CD14-positive monocyte (primary cell): ENCODE measurements around the gene AHNAK2. TPM values are rescaled to one million over a fixed set of nuclear protein-coding genes. Genes with fewer than 3 reads are reported as not detected.

Source experiments
- DNase-seq, 3 donors: peaks; one replicate each; pipeline ENCODE4 v3.0.0-alpha.2; 2011 to 2022
- H2AFZ ChIP-seq: 2 replicates; pipeline ENCODE4 v1.6.0; 2012; ENCODE audit warnings: mild to moderate bottlenecking, low read depth, low read length, inconsistent platforms; ENCODE audit not compliant: insufficient read depth, poor library complexity, severe bottlenecking
- H3K27ac ChIP-seq, 2 donors: 1 replicate in 1 of 2; 2 replicates in 1 of 2; pipeline ENCODE4 v1.5.1; 2012 to 2013; ENCODE audit warnings: low read length in 2 of 2, control low read depth in 1 of 2, inconsistent platforms in 1 of 2, low read depth in 1 of 2, mild to moderate bottlenecking in 1 of 2
- H3K27me3 ChIP-seq, 2 donors: one replicate each; pipeline versions ENCODE4 v1.6.0 to v1.6.1; 2011 to 2013; ENCODE audit warnings: low read length in 2 of 2; ENCODE audit not compliant: control insufficient read depth in 2 of 2, insufficient read depth in 2 of 2
- H3K36me3 ChIP-seq, 2 donors: replicated peaks in 1 of 2; 1 replicate in 1 of 2; 2 replicates in 1 of 2; pipeline versions ENCODE4 v1.5.1 to v1.6.1; 2012 to 2013; ENCODE audit warnings: low read length in 2 of 2, control low read depth in 1 of 2, inconsistent platforms in 1 of 2, mild to moderate bottlenecking in 1 of 2; ENCODE audit not compliant: insufficient read depth in 2 of 2, control insufficient read depth in 1 of 2
- H3K4me1 ChIP-seq, 2 donors: 1 replicate in 1 of 2; 2 replicates in 1 of 2; pipeline versions ENCODE4 v1.5.1 to v1.6.1; 2012 to 2013; ENCODE audit warnings: low read length in 2 of 2, control low read depth in 1 of 2, inconsistent platforms in 1 of 2, mild to moderate bottlenecking in 1 of 2, moderate library complexity in 1 of 2; ENCODE audit not compliant: insufficient read depth in 2 of 2, control insufficient read depth in 1 of 2
- H3K4me2 ChIP-seq: replicated peaks from 2 replicates; pipeline ENCODE3; 2012; ENCODE audit warnings: low read length, moderate library complexity, mild to moderate bottlenecking; ENCODE audit not compliant: poor library complexity, severe bottlenecking; ENCODE audit errors: extremely low read depth
- H3K4me3 ChIP-seq, 3 experiments: fragments of 200-600 bp in 1 of 3; sonication (generic) in 1 of 3; replicated peaks in 1 of 3; 1 replicate in 2 of 3; 2 replicates in 1 of 3; pipeline ENCODE4 v1.5.1; 2011 to 2013; ENCODE audit warnings: low read length in 3 of 3, mild to moderate bottlenecking in 3 of 3, control low read depth in 2 of 3, low read depth in 2 of 3, inconsistent platforms in 1 of 3, moderate library complexity in 1 of 3
- H3K79me2 ChIP-seq: 2 replicates; pipeline ENCODE4 v1.6.0; 2012; ENCODE audit warnings: mild to moderate bottlenecking, control low read depth, inconsistent platforms, low read length, moderate library complexity; ENCODE audit not compliant: insufficient read depth
- H3K9ac ChIP-seq: 2 replicates; pipeline ENCODE4 v1.6.0; 2017; ENCODE audit warnings: low read length, mild to moderate bottlenecking; ENCODE audit not compliant: insufficient read depth, poor library complexity, severe bottlenecking
- H3K9me3 ChIP-seq, 2 donors: replicated peaks in 1 of 2; 1 replicate in 1 of 2; 2 replicates in 1 of 2; pipeline versions ENCODE4 v1.5.1 to v1.6.1; 2012 to 2013; ENCODE audit warnings: low read length in 2 of 2, control low read depth in 1 of 2; ENCODE audit not compliant: control insufficient read depth in 1 of 2, insufficient read depth in 1 of 2
- H4K20me1 ChIP-seq: 2 replicates; pipeline ENCODE4 v1.6.0; 2012; ENCODE audit warnings: mild to moderate bottlenecking, low read length, control low read depth, moderate library complexity; ENCODE audit not compliant: insufficient read depth
- H3K27ac Mint-ChIP-seq, 7 donors: one replicate each; pipeline ENCODE4 v1.8.0; 2020; ENCODE audit warnings: mild to moderate bottlenecking in 7 of 7, mixed read lengths in 7 of 7, moderate library complexity in 6 of 7, inconsistent platforms in 2 of 7
- H3K27me3 Mint-ChIP-seq, 3 donors: one replicate each; pipeline ENCODE4 v1.8.0; 2021 to 2022; ENCODE audit warnings: low read depth in 3 of 3, mild to moderate bottlenecking in 3 of 3, mixed read lengths in 3 of 3, moderate library complexity in 3 of 3, inconsistent platforms in 1 of 3
- H3K36me3 Mint-ChIP-seq, 2 donors: one replicate each; pipeline ENCODE4 v1.8.0; 2020; ENCODE audit warnings: mixed read lengths in 2 of 2, inconsistent platforms in 1 of 2, mild to moderate bottlenecking in 1 of 2
- H3K4me1 Mint-ChIP-seq: one replicate; pipeline ENCODE4 v1.8.0; 2020; ENCODE audit warnings: mild to moderate bottlenecking, mixed read lengths
- H3K4me3 Mint-ChIP-seq, 2 donors: one replicate each; pipeline ENCODE4 v1.8.0; 2020; ENCODE audit warnings: mild to moderate bottlenecking in 2 of 2, mixed read lengths in 2 of 2, moderate library complexity in 1 of 2
- H3K9me3 Mint-ChIP-seq, 7 donors: one replicate each; pipeline ENCODE4 v1.8.0; 2020 to 2022; ENCODE audit warnings: mixed read lengths in 7 of 7, mild to moderate bottlenecking in 6 of 7, moderate library complexity in 6 of 7, inconsistent platforms in 2 of 7
- CTCF ChIP-seq: fragments of 200-600 bp; IDR thresholded peaks from one replicate; pipeline ENCODE4 v1.8.0; 2022; ENCODE audit warnings: antibody characterized with exemption, mild to moderate bottlenecking
- WGBS: methylation state at CpG from one replicate; pipeline ENCODE4 v1.1.5; 2013; ENCODE audit warnings: missing lambda C conversion rate; ENCODE audit not compliant: insufficient coverage; 5-methylcytosine and 5-hydroxymethylcytosine counted together
- intact Hi-C, 2 donors: fragments of 100-400 bp; cut with micrococcal nuclease; formaldehyde crosslinking; loops; one replicate each; pipeline versions ENCODE4 v1.15.0 to v1.15.1; 2023
- polyA plus RNA-seq, 3 donors: library from polyadenylated mRNA; depleted of rRNA in 1 of 3; unstranded in 2 of 3; stranded (reverse) in 1 of 3; fragments of 300-500 nt in 2 of 3; fragments of >200 nt in 1 of 3; fragmentation: Illumina TruSeq in 2 of 3; gene quantifications; 1 replicate in 2 of 3; 2 replicates in 1 of 3; pipeline ENCODE4 v1.2.3, GENCODE V29; 2012 to 2021

The AHNAK2 gene
- polyA plus RNA-seq, 3 donors = 0.01 TPM; not detected in 2

- Histone ChIP-seq H2AFZ (no peak overlapping the region), H3K9me3 (no peaks in the 10 kb centered on the region), H3K36me3 (no peaks in the 10 kb centered on the region), H3K79me2 (no peaks in the 10 kb centered on the region), H3K4me2 (no peak overlapping the region), H3K4me3 (no peak overlapping the region), H4K20me1 (no peaks in the 10 kb centered on the region), H3K27me3 (peaks cover 2 to 23% of the 10 kb centered on the region in 2 donors), H3K9ac (no peak overlapping the region), H3K27ac (no peak overlapping the region), H3K4me1 (no peaks in the 10 kb centered on the region)
- WGBS = 87% methylated on average over 10 of the region's 13 CpGs
- no peak overlapping the region for H3K4me3 Mint-ChIP-seq
- intact Hi-C loops = no loop called here
- peaks cover 19 to 39% (median 29%) of the 10 kb centered on the region in 3 donors for H3K27me3 Mint-ChIP-seq
- H3K27ac Mint-ChIP-seq = no peak overlapping the region
- no peak for TF ChIP-seq CTCF
- DNase-seq = peak in 1 of 3 donors; percentile 2
- H3K36me3 Mint-ChIP-seq = no peaks in the 10 kb centered on the region
- H3K9me3 Mint-ChIP-seq = peaks cover 0 to 3% (median 0%) of the 10 kb centered on the region in 7 donors
- peaks cover 4% of the 10 kb centered on the region for H3K4me1 Mint-ChIP-seq
Measured at GRCh38 chr14:104965561-104966231, 12.5 kb downstream of the AHNAK2 start.

- H3K4me3 Mint-ChIP-seq = no peak overlapping the region
- WGBS = 93% methylated on average over 5 of the region's 7 CpGs
- Histone ChIP-seq H3K9me3 (no peaks in the 10 kb centered on the region), H2AFZ (no peak overlapping the region), H3K79me2 (no peaks in the 10 kb centered on the region), H3K4me2 (no peak overlapping the region), H3K4me1 (no peaks in the 10 kb centered on the region), H3K27me3 (peaks cover 2 to 23% of the 10 kb centered on the region in 2 donors), H4K20me1 (no peaks in the 10 kb centered on the region), H3K4me3 (no peak overlapping the region), H3K9ac (no peak overlapping the region), H3K36me3 (no peaks in the 10 kb centered on the region), H3K27ac (no peak overlapping the region)
- peaks cover 0 to 3% (median 0%) of the 10 kb centered on the region in 7 donors for H3K9me3 Mint-ChIP-seq
- intact Hi-C loops = no loop called here
- H3K36me3 Mint-ChIP-seq = no peaks in the 10 kb centered on the region
- DNase-seq = no peak
- no peak overlapping the region for H3K27ac Mint-ChIP-seq
- peaks cover 4% of the 10 kb centered on the region for H3K4me1 Mint-ChIP-seq
- TF ChIP-seq CTCF = no peak
- H3K27me3 Mint-ChIP-seq = peaks cover 22 to 38% (median 32%) of the 10 kb centered on the region in 3 donors
Measured at GRCh38 chr14:104964546-104964945, 13.6 kb downstream of the AHNAK2 start.
